ENCODE data around the gene SEC22A. TPM values are rescaled to one million over a fixed set of nuclear protein-coding genes. Genes with fewer than 3 reads are reported as not detected.

Gene SEC22A
- total and polyA plus RNA-seq, 4 donors: 10.2 to 17.3 (median 13.6) TPM

DNA sequence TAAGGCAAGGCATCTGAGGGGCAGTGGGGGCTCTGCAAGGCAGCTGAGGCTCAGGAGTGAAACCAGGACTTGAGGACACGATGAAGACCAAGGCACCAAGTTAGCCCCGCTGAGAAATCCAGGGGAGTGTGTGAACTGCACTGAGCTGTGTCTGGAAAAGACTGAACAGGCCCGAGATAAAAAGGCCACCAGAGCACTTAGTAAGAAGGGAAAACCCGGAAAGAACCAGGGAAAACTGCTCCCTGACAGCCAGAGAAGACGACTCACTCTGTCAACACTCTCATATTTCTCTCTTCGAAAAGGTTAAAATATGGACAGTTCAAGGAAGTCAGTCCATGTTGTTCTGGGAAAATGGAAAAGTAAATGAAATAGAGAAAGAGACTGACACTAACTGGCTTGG, 109.0 kb downstream of the SEC22A start:
- peaks cover 0 to 7% of the 10 kb centered on the region in 2 donors for H3K36me3 ChIP-seq (ENCODE audit: control insufficient read depth in 1 of 2, insufficient read depth in 2 of 2, low read length in 1 of 2)
- no peak overlapping the region for H3K27ac ChIP-seq (ENCODE audit: low read depth in 1 of 2, low read length in 2 of 2)
- ATAC-seq (ENCODE audit: low FRiP score) (no peak), DNase-seq (peak in 1 of 2 donors; percentile 44)
- no peaks in the 10 kb centered on the region for H3K4me1 ChIP-seq (ENCODE audit: control insufficient read depth in 1 of 2, insufficient read depth in 2 of 2, low read length in 2 of 2)
- H3K4me3 ChIP-seq (ENCODE audit: low read length in 2 of 2): no peak overlapping the region
- no peaks in the 10 kb centered on the region for H3K27me3 ChIP-seq (ENCODE audit: control insufficient read depth in 1 of 2, insufficient read depth in 2 of 2, low read length in 1 of 2)
- intact Hi-C loops (cut with DNase I): no loop called here
- WGBS, 2 donors: 46 to 47% methylated on average over 6 of the region's 6 CpGs
- no peaks in the 10 kb centered on the region for H3K9me3 ChIP-seq (ENCODE audit: control insufficient read depth, low read length)

DNA sequence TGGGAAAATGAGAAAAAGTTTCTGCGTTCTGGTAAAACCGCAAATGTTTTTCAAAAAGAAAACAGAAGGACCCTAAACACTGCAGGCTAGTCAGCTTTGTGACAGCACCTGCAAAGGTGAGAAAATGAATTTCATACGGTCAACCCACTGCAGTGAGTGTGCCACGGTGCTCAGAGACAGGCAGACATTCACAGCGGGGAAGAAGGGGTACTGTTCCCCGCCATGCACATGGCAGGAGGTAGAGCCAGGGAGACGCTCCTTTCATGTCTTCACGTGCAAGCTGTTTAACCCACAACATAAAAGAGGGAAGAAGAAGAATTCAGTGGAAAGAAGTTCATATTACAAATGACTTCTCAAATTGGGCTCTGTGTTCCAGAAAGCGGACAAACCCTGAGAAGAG, 109.5 kb downstream of the SEC22A start:
- ATAC-seq (ENCODE audit: low FRiP score) (no peak), DNase-seq (peak in 1 of 2 donors; percentile 39)
- peaks cover 0 to 7% of the 10 kb centered on the region in 2 donors for H3K36me3 ChIP-seq (ENCODE audit: control insufficient read depth in 1 of 2, insufficient read depth in 2 of 2, low read length in 1 of 2)
- intact Hi-C loops (cut with DNase I): no loop called here
- WGBS, 2 donors: 77% methylated on average over 9 of the region's 9 CpGs
- H3K4me3 ChIP-seq (ENCODE audit: low read length in 2 of 2): no peak overlapping the region
- H3K27ac ChIP-seq (ENCODE audit: low read depth in 1 of 2, low read length in 2 of 2): no peak overlapping the region
- no peaks in the 10 kb centered on the region for H3K4me1 ChIP-seq (ENCODE audit: control insufficient read depth in 1 of 2, insufficient read depth in 2 of 2, low read length in 2 of 2)
- H3K27me3 ChIP-seq (ENCODE audit: control insufficient read depth in 1 of 2, insufficient read depth in 2 of 2, low read length in 1 of 2): no peaks in the 10 kb centered on the region
- no peaks in the 10 kb centered on the region for H3K9me3 ChIP-seq (ENCODE audit: control insufficient read depth, low read length)

DNA sequence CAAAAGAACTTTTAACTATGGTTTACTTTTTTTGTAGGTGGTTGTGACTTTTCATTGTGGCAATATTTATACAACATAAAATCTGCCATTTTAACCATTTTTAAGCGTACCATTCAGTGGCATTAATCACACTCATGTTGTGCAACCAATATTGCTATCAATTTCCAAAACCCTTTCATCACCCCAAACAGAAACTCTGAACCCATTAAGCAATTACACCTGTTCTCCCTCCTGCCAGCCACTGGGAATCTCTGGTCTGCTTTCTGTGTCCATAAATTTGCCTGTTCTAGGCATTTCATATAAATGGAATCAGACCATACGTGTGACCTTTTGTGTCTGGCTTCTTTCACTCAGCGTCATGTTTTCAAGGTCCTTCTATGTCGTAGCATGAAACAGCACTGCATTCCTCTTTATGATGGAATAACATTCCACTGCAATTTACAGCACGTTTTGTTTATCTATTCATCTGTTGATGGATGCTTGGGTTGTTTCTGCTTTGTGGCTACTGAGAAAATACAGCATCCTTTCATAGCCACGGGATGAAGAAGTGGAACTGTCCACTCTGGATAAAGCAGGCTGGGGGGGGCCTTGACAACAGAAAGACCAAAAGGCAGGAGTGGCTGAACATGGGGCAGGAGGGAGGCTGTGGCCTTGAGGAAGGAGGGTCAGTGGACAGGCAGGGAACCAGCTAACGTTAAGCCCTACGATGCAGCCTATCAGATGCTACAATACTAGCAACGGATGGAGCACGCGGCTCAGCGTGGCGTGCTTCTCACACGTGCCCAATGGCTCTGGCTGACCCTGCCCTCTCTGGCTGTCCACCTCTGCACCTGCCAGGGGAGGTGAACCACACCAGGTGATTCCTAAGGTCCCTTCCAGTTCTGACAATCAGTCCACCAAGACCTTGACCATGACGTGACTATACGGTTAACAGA, 110.9 kb downstream of the SEC22A start:
- DNase-seq (peak; percentile 30 to 56), ATAC-seq (ENCODE audit: low FRiP score) (no peak)
- WGBS, 2 donors: 72 to 74% methylated on average over 16 of the region's 16 CpGs
- intact Hi-C loops (cut with DNase I): no loop called here
- H3K9me3 ChIP-seq (ENCODE audit: control insufficient read depth, low read length): no peaks in the 10 kb centered on the region
- no peak overlapping the region for H3K4me3 ChIP-seq (ENCODE audit: low read length in 2 of 2)
- H3K4me1 ChIP-seq (ENCODE audit: control insufficient read depth in 1 of 2, insufficient read depth in 2 of 2, low read length in 2 of 2): no peaks in the 10 kb centered on the region
- H3K36me3 ChIP-seq (ENCODE audit: control insufficient read depth in 1 of 2, insufficient read depth in 2 of 2, low read length in 1 of 2): peaks cover 0 to 7% of the 10 kb centered on the region in 2 donors
- no peak overlapping the region for H3K27ac ChIP-seq (ENCODE audit: low read depth in 1 of 2, low read length in 2 of 2)
- H3K27me3 ChIP-seq (ENCODE audit: control insufficient read depth in 1 of 2, insufficient read depth in 2 of 2, low read length in 1 of 2): no peaks in the 10 kb centered on the region

DNA sequence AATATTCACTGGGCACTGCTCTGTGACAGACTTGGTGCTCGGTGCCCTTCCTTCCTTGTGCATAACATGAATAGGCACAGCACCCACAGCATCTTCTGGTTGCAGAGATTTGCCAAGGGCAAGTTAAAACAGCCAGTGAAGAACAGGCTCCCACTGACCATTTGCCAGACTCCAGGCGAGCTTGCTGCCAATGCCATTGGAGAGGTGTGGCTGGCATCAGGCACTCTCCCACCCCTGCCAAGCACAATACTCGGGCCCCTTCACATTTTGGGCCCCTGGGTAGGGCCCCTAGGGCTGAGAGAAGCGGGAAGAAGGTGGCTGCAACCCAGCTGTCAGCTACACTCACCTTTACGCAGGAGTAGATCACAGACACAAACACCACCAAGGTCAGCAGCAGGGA, 112.1 kb downstream of the SEC22A start:
- Histone ChIP-seq H3K9me3 (ENCODE audit: control insufficient read depth, low read length) (no peaks in the 10 kb centered on the region), H3K36me3 (ENCODE audit: control insufficient read depth in 1 of 2, insufficient read depth in 2 of 2, low read length in 1 of 2) (peaks cover 3 to 10% of the 10 kb centered on the region in 2 donors), H3K4me1 (ENCODE audit: control insufficient read depth in 1 of 2, insufficient read depth in 2 of 2, low read length in 2 of 2) (no peaks in the 10 kb centered on the region), H3K4me3 (ENCODE audit: low read length in 2 of 2) (no peak overlapping the region), H3K27me3 (ENCODE audit: control insufficient read depth in 1 of 2, insufficient read depth in 2 of 2, low read length in 1 of 2) (no peaks in the 10 kb centered on the region), H3K27ac (ENCODE audit: low read depth in 1 of 2, low read length in 2 of 2) (no peak overlapping the region)
- DNase-seq (peak in 1 of 2 donors; percentile 43), ATAC-seq (ENCODE audit: low FRiP score) (no peak)
- 9 to 15% methylated on average over 5 of the region's 5 CpGs for whole genome bisulfite sequencing, 2 donors
- intact Hi-C loops (cut with DNase I): no loop called here

DNA sequence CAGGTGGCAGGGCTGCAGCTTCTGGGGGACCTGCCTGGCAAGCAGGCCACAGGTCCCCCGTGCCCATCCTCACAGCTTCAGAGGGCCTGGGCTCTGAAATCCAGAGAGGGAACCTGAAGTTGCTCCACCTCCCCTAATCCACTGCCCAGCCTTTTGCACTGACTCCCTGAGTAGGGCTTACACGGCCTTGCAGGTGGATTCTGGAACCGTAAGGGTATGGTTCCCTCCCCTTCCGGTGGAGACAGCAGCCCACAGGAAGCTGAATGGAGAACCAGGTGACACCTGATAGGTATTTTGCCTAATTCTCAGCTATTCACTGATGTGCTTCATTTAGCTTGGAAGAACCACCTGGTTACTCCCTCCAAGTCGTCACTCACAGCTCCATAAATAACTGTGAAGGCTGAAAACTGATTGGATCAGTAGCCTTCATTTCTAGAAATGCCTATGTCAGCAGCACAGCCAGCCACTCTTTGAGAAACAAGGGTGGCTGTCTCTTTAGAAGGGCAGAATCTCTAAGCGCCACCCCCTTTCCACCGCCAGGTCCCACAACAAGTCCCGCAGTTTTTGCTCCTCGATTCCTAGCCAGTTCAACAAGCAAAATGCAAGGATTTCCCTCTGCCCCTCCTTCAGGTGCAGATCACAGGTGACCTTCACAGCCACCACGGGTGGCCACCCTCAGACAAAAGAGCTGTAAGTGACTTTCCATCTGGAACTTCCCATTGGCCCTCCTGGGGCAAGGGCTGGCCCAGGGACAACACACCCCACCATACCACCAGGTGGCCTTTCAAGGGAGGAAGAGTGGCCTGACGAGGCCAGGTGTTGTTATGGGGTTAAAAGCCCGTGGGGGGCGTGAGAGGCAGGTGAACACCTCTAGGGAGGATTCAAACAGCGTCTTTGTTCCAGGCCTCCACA, 112.9 kb downstream of the SEC22A start:
- H3K36me3 ChIP-seq (ENCODE audit: control insufficient read depth in 1 of 2, insufficient read depth in 2 of 2, low read length in 1 of 2): peaks cover 3 to 10% of the 10 kb centered on the region in 2 donors
- H3K27ac ChIP-seq (ENCODE audit: low read depth in 1 of 2, low read length in 2 of 2): no peak overlapping the region
- H3K9me3 ChIP-seq (ENCODE audit: control insufficient read depth, low read length): no peaks in the 10 kb centered on the region
- H3K27me3 ChIP-seq (ENCODE audit: control insufficient read depth in 1 of 2, insufficient read depth in 2 of 2, low read length in 1 of 2): no peaks in the 10 kb centered on the region
- DNase-seq: peak; percentile 17 to 59
- ATAC-seq (ENCODE audit: low FRiP score): peak; percentile 17
- intact Hi-C loops (cut with DNase I): no loop called here
- no peak overlapping the region for H3K4me3 ChIP-seq (ENCODE audit: low read length in 2 of 2)
- H3K4me1 ChIP-seq (ENCODE audit: control insufficient read depth in 1 of 2, insufficient read depth in 2 of 2, low read length in 2 of 2): no peaks in the 10 kb centered on the region
- WGBS, 2 donors: 61 to 63% methylated on average over 14 of the region's 14 CpGs

DNA sequence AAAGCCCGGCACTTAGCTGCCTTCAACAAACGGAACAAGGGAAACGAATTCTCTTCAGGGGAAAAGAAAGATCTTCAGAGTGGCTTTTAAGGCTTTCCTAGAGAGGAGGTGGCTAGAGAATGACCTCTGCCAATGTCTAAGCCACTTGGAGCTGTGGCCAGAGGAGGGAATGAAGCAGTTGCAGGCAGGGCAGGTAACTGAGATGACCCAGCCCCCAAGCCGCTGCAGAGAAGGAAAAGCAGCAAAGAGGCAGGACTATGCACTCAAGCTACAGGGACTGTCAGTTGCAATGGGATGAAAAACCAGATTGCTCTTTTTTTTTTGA, 113.5 kb downstream of the SEC22A start:
- no peaks in the 10 kb centered on the region for H3K4me1 ChIP-seq (ENCODE audit: control insufficient read depth in 1 of 2, insufficient read depth in 2 of 2, low read length in 2 of 2)
- H3K27me3 ChIP-seq (ENCODE audit: control insufficient read depth in 1 of 2, insufficient read depth in 2 of 2, low read length in 1 of 2): no peaks in the 10 kb centered on the region
- H3K36me3 ChIP-seq (ENCODE audit: control insufficient read depth in 1 of 2, insufficient read depth in 2 of 2, low read length in 1 of 2): peaks cover 3 to 9% of the 10 kb centered on the region in 2 donors
- intact Hi-C loops (cut with DNase I): no loop called here
- H3K9me3 ChIP-seq (ENCODE audit: control insufficient read depth, low read length): no peaks in the 10 kb centered on the region
- H3K27ac ChIP-seq (ENCODE audit: low read depth in 1 of 2, low read length in 2 of 2): no peak overlapping the region
- H3K4me3 ChIP-seq (ENCODE audit: low read length in 2 of 2): no peak overlapping the region
- 75 to 81% methylated on average over 4 of the region's 4 CpGs for WGBS, 2 donors
- no peak for DNase-seq
- ATAC-seq (ENCODE audit: low FRiP score): no peak

DNA sequence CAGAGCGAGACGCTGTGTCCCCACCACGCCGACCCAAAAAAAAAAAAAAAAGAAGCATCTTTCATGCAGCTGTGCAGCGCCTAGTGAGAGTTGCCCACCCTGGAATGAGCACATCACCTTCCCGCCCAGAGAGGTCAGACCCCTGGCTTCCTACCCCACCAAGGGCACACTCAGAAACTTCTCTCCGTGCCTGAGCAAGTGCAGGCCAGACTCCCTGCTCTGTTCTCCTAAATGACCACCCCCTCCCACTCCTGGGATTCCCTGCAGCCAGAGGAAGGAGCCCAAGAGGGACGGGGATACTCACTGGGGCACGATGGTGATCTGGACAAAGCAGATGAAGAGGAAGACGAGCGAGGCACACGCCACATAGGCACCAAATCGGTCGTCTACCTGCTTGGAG, 116.0 kb downstream of the SEC22A start:
- peaks cover 3 to 7% of the 10 kb centered on the region in 2 donors for H3K36me3 ChIP-seq (ENCODE audit: control insufficient read depth in 1 of 2, insufficient read depth in 2 of 2, low read length in 1 of 2)
- DNase-seq: peak in 1 of 2 donors; percentile 45

DNA sequence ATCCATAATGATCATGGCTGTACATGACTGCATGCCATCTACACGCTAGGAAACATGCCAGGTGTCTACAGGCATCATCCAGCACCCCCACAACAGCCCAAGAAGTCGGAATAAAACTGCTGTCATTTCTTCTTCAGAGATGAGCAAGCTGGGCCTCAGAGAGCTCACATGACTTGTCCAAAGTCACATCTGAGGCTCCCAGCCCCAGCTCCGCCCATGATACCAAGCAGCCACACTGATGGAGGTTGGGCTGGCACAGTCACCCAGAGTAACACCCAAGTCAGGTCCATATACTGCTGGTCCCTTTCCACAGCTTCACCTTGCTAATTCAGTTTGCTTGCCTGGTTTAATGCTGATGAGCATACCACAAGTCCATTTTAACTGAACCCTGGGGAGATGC, 116.6 kb downstream of the SEC22A start:
- Histone ChIP-seq H3K36me3 (ENCODE audit: control insufficient read depth in 1 of 2, insufficient read depth in 2 of 2, low read length in 1 of 2) (peaks cover 3 to 5% of the 10 kb centered on the region in 2 donors), H3K27ac (ENCODE audit: low read depth in 1 of 2, low read length in 2 of 2) (no peak overlapping the region)

More for the DNA sequence above, 116.0 kb downstream of the SEC22A start:
- Histone ChIP-seq H3K9me3 (ENCODE audit: control insufficient read depth, low read length) (no peaks in the 10 kb centered on the region), H3K27me3 (ENCODE audit: control insufficient read depth in 1 of 2, insufficient read depth in 2 of 2, low read length in 1 of 2) (no peaks in the 10 kb centered on the region), H3K4me1 (ENCODE audit: control insufficient read depth in 1 of 2, insufficient read depth in 2 of 2, low read length in 2 of 2) (no peaks in the 10 kb centered on the region), H3K4me3 (ENCODE audit: low read length in 2 of 2) (no peak overlapping the region), H3K27ac (ENCODE audit: low read depth in 1 of 2, low read length in 2 of 2) (no peak overlapping the region)
- ATAC-seq (ENCODE audit: low FRiP score): no peak
- WGBS, 2 donors: 92 to 93% methylated on average over 14 of the region's 14 CpGs
- intact Hi-C loops (cut with DNase I): no loop called here

More for the DNA sequence above, 116.6 kb downstream of the SEC22A start:
- no peaks in the 10 kb centered on the region for H3K4me1 ChIP-seq (ENCODE audit: control insufficient read depth in 1 of 2, insufficient read depth in 2 of 2, low read length in 2 of 2)
- H3K27me3 ChIP-seq (ENCODE audit: control insufficient read depth in 1 of 2, insufficient read depth in 2 of 2, low read length in 1 of 2): no peaks in the 10 kb centered on the region
- 89 to 93% methylated on average over 3 of the region's 3 CpGs for WGBS, 2 donors
- no peaks in the 10 kb centered on the region for H3K9me3 ChIP-seq (ENCODE audit: control insufficient read depth, low read length)
- peak in 1 of 2 donors; percentile 33 for DNase-seq
- intact Hi-C loops (cut with DNase I): no loop called here
- no peak overlapping the region for H3K4me3 ChIP-seq (ENCODE audit: low read length in 2 of 2)
- no peak for ATAC-seq (ENCODE audit: low FRiP score)
